IPS DF 19.7 (cell line): ENCODE measurements around the gene GPR26.

Source experiments
- DNase-seq: peaks from one replicate; pipeline ENCODE4 v3.0.0-alpha.2; 2013; ENCODE audit warnings: low read depth, low spot score

Gene GPR26, protein sequence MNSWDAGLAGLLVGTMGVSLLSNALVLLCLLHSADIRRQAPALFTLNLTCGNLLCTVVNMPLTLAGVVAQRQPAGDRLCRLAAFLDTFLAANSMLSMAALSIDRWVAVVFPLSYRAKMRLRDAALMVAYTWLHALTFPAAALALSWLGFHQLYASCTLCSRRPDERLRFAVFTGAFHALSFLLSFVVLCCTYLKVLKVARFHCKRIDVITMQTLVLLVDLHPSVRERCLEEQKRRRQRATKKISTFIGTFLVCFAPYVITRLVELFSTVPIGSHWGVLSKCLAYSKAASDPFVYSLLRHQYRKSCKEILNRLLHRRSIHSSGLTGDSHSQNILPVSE

DNA sequence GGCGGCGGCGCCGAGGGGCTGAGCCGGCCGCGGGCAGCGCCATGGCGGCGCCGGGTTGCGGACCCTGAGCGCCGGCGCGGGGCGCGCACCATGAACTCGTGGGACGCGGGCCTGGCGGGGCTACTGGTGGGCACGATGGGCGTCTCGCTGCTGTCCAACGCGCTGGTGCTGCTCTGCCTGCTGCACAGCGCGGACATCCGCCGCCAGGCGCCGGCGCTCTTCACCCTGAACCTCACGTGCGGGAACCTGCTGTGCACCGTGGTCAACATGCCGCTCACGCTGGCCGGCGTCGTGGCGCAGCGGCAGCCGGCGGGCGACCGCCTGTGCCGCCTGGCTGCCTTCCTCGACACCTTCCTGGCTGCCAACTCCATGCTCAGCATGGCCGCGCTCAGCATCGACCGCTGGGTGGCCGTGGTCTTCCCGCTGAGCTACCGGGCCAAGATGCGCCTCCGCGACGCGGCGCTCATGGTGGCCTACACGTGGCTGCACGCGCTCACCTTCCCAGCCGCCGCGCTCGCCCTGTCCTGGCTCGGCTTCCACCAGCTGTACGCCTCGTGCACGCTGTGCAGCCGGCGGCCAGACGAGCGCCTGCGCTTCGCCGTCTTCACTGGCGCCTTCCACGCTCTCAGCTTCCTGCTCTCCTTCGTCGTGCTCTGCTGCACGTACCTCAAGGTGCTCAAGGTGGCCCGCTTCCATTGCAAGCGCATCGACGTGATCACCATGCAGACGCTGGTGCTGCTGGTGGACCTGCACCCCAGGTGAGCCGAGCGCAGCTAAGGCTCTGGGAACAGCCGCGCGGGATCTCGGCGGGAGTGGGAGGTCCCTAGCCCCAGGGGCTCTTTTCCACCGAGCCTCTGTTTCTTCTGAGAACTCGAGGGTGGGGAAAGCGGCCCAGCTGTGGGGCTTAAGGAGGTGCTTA is at the start of gene GPR26:
Gene GPR26 (plus strand): TSS at position 38 of the 919 bp plus-strand sequence. CDS start 53 bp downstream, at position 91.
- no peak for DNase-seq

DNA sequence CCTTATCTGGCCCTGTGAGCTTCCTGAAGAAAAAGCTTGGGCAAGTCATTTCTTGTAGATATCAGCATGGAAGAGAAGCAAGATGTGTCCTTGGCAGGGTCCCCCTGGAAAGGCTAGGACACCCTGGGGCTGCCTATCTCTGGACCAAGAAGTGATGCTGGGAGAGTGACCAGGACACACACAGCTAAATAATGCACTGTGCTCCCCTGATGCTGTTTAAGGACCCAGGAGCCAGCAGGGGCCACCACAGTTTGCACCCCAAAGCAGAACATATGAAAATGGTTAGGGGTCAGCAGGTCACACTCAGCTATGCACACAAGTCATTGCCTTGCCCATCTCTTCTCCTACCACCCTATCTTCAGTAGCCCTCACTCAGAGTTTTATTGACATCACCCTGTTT is 47.9 kb upstream of the GPR26 start:
- no peak for DNase-seq

- no peak for DNase-seq
Observed at GRCh38 chr10:123619067-123619855, 46.9 kb upstream of the GPR26 start.

DNA sequence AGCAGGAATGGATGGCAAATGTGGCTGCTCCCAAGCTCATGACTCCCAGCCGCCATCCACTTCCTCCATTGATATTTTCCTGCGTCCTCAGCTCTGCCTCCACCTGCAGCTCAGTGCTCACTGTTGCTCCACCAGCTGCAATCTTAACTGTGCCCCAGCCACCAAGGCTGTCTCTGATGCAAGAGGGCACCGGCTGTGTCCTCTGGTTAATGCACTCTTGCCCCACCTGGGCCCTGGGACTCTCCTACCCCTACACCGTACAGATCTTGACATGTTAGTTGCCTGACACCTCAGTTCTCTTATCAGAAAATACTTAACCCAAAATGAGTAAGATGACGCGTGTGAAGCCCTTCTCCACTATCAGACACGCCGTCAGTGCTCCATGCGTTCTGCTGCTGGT is 45.5 kb upstream of the GPR26 start:
- no peak for DNase-seq

DNA sequence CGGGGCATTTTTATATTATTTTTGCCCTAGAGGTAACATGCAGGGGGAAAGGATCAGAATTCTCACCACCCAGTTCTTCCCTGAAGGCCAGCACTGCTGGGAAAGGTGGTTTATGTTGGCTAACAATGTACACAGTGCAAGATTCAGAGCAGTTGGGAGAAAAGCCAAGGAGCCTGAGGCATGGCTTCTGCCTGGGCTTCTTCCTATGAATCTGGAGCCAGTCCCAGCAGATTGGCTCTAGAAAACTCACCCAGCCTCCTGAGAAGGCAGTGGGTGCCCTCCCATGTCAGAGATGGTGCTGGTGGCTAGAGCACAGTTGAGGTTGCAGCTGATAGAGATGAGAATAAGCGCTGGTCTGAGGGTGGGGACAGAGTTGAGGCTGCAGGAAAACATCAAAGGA is 44.7 kb upstream of the GPR26 start:
- no peak for DNase-seq

DNA sequence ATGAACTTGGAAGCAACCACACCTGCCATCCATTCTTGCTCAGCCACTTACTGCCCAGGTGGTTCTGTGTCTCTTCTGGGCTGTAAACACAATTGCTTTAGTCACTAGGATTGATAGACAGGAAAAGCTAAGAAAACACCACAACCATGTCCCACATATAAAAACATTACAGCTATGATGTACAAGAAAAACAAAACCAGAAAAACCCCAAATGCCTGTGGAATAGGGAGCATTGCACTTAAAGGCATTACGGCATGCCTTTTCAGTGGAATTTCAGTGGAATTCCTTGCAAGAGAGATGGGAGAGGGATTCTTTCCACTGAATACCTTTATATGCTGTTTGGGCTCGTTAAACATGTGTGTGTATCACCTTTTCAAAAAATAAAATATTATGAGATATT is 44.2 kb upstream of the GPR26 start:
- no peak for DNase-seq

GRCh38 chr10:123622381-123622780 is 43.8 kb upstream of the GPR26 start:
- no peak for DNase-seq

- no peak for DNase-seq
Observed at GRCh38 chr10:123624086-123624485, 42.1 kb upstream of the GPR26 start.

- no peak for DNase-seq
Observed at GRCh38 chr10:123633106-123633505, 33.0 kb upstream of the GPR26 start.

DNA sequence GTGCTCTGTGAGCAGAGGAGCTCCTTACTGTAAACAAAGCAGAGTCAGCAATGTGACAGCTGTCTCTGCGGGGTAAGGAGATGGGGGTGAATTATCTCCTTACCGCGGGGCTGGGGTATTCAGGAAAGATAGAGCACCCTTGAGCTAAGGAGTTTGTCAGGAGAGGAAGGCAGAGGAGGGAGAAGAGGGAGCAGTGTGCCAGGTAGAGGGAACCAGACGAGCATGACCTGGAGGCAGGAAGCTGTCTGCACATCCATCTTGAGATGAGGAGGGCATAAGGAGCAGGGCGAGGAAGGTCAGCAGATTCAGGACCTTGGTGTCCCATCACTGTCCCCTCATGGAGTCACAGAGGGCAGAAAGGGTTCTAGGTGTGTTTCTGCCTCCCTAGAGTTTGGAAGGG is 32.5 kb upstream of the GPR26 start:
- DNase-seq = no peak

DNA sequence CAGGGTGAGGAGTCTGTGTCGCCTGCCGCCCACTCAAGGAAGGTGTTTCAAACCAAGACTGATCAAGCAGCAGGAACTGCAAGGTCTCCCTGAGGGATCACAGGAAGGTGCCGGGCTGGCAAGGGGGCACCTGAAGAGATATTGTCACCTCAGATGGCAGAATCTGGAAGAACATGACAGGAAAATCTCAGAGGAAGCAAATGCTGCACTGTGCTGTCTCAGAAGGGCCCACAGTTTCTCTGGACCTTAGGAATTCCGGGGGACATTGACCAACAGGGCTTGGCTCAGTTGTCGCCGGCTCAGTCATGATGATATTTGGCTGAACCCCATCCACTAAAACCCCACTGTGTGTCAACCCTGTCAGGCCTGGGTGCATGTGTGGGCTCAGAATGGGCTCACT is 31.9 kb upstream of the GPR26 start:
- no peak for DNase-seq

GRCh38 chr10:123635131-123635530 is 31.0 kb upstream of the GPR26 start:
- no peak for DNase-seq

GRCh38 chr10:123635745-123636144 is 30.4 kb upstream of the GPR26 start:
- DNase-seq = no peak

DNA sequence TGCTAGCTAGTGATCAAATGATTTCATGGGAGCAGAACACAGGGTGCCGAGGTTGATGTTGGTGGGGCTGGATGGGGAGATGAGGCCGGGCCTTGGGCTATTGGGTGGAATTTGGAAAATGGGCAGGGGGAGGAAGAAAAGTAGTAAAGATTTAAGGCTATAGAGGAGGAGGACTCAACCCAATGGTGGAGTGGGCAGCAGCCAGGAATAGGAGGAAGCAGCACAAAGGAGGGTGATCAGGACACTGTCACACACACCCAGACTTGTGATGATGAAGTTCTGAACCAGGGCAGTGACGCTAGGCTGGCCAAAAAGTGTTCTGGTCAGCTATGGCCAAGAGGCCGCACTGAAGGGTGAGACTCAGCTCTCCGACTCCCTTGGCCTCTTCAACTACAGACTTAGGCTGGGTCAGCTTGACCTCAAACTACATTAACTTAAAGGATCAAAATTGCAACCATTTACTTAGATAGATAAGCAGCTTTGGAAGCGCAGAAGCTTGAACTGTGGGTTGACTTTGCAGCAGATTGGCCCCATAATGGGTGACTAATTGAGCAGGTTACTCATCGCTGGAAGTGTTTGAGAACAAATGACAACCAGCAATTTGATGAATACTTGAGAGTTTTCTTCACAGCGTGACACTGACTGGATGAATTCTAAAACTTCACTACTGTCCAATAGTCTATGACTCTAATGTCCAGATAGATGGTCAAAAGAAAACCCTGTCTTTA is 29.4 kb upstream of the GPR26 start:
- DNase-seq = no peak

GRCh38 chr10:123637326-123637880 is 28.8 kb upstream of the GPR26 start:
- DNase-seq = no peak

- DNase-seq = no peak
Observed at GRCh38 chr10:123639131-123639530, 27.0 kb upstream of the GPR26 start.

DNA sequence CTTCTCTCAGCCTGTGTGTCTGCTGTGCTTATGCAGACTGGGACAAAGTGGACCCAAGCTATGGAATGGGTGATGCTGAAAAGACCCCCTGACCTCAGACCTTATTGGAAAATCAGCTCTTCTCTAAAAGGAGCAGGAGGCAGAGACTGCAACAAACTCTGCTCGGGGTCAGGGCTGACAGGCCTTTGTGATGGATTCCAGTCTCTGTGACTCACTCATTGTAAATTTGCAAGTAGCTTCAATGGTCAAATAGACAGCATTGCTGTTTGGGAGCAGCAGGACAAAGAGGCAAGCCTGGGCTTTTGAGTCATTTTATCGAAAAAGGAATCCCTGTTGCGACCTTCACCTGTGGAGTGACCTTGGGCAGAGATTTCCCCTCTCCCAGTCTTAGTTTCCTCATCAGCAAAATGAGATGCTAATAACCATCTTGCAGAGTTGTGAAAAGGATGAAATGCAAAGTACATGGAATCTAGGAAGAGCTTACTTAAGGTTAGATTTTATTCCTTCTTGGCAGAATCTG is 26.1 kb upstream of the GPR26 start:
- peak; percentile 79 for DNase-seq

- DNase-seq = no peak
Observed at GRCh38 chr10:123642293-123642692, 23.9 kb upstream of the GPR26 start.

DNA sequence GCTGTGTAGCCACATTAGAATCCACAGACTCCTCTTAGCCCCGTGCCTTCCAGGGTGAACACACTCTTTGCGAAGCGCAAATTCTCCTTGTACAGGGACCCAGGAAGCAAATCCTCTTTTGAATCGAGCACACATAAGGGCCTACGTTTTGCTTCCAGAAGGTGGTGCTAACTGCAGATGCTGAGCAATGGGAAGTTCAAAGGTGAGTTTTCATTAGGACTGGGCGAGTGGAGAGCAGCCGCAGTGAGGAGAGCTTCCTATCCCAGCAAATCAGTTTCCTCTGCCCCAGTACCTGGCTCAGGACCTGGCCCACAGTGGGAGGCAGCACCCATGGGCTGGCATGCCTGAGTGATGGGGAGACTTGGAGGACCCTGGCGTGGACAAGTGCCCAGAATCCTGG is 23.5 kb upstream of the GPR26 start:
- DNase-seq = no peak

DNA sequence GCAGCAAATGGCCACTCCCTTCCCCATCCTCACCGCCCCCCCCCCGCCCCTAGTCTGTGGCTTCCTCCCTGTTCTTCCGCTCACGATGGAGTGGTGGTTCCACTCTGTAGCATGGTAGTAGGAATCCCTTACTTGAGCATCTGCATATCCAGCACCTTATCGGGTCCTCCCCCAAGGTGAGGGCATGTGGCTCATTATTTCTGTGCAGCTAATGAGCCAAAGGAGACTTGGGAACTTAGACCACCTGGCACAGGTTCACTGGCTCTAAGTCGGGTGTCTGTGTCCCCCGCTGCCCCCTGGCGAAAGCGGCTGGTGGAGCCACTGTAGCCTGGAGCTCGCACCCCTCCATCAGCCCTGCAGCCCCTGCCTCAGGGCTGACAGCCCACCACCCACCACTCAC is 22.8 kb upstream of the GPR26 start:
- DNase-seq = no peak

DNA sequence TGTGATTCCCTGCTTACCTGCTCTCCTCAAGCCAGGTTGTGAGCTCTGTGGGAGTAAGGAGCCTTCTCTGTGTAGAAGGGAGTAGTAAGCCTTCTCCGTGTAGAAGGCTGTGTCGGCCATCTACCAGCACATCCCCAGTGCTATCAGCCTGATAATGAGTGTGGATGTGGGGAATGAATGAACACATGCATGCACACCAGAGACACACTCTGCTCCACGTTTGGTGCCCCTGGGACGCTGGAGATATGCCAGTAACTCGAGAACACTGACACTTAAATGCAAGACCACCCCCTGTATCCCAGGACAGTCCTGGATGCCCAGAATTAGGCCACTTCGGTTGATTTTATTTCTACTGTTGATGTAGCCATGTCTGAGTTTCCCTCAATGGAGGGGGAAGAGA is 21.1 kb upstream of the GPR26 start:
- DNase-seq = no peak
